ENCODE results near the gene NAB2. TPM values are rescaled to one million over a fixed set of nuclear protein-coding genes. Genes with fewer than 3 reads are reported as not detected.

NAB2 gene
- total and polyA plus RNA-seq, 2 donors (not counting 3 experiments of a cell fraction or from before 2014, with no cell fraction given) = 14.6 to 15.9 TPM

DNA sequence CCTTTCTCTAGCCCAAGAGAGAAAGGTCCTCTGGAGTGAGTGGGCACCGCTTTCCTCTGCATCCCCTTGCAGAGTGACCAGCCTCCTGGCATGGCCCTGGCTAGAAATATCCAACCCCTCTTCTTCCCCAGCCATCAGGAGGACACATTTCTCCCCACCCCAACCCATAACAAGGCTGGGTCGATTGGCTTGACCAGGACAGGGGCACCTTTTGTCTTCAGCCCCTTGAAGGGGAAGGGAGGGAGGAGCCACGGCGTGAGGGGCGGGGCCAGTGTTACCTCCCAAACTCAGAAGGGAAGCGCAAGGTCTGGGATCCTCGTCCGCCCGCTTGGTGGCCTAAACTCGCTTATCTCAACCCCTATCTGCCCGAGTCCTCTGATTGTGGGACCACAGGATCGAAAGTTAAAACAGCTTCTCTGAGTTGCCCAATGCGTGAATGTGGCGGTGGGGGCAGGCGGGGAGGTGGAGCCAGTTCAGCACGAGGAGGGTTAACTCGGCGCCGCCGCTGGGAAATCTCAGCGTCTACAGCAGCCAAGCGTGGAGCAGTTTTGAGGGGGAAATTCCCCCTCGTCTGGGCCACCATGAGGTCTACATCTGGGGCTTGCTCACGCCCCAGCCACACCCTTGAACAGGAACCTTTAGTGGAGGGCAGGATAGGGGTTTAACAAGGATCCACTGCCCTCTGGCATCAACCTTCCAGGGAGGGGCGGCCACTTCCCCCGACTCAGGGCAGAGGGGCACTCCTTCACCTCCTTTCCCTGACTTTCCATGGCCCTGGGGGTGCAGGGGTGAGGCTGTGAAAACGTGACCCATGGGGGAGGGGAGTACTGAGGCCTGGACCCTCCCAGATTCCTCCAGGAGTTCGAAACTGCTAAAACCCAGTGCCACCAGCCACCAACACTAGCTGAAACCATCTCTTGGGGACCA is 21.5 kb downstream of the NAB2 start:
- H4K20me1 ChIP-seq (replicated peaks; ENCODE audit: control insufficient read depth, extremely low read depth, insufficient read depth, low read length) = no peaks in the 10 kb centered on the region
- CTCF ChIA-PET = interaction anchor here (1.3 to 3.5 kb wide), 10 partner anchors 12 to 474 kb away, joined by 4 to 449 read pairs (median 40); partner anchors contain the start of genes LRP1, NAB2, NEMP1 and ZBTB39
- DNase-seq (ENCODE audit: low read depth, low spot score) (peak; percentile 59), FAIRE-seq (peak; percentile 90)
- dilution Hi-C loops (cut with MboI; ENCODE audit: extremely low pct_ligation_motif_present, low sequenced_read_pairs) = no loop called here
- peak overlapping the region; percentile 31 to 72 (median 65) for H3K4me3 ChIP-seq (replicated peaks in 1 of 3; ENCODE audit: insufficient read depth in 1 of 3, low read depth in 1 of 3, low read length in 3 of 3)
- peak overlapping the region; percentile 78 for H3K4me2 ChIP-seq (ENCODE audit: insufficient read depth, low read length)
- POLR2A ChIA-PET = interaction anchor here (0.6 to 1.9 kb wide), 3 partner anchors 12 to 23 kb away, joined by 6 to 9 read pairs (median 6); partner anchors contain the start of gene NAB2
- no peaks in the 10 kb centered on the region for H3K9me3 ChIP-seq (replicated peaks; ENCODE audit: control insufficient read depth, insufficient read depth, low read length)
- H3K9me1 ChIP-seq (replicated peaks; ENCODE audit: control insufficient read depth, extremely low read depth, insufficient read depth, low read length) = no peaks in the 10 kb centered on the region
- peak overlapping the region; percentile 36 for H2AFZ ChIP-seq (ENCODE audit: low read depth, low read length)
- peak overlapping the region; percentile 79 for H3K27ac ChIP-seq (ENCODE audit: insufficient read depth, low read depth, low read length)
- intact Hi-C loops (cut with micrococcal nuclease) = loop anchor here (5.0 kb wide), 2 partner anchors 132 to 473 kb away; no protein-coding TSS in a partner anchor
- H3K79me2 ChIP-seq (ENCODE audit: control insufficient read depth, insufficient read depth, low read length) = peaks cover 13% of the 10 kb centered on the region
- no peaks in the 10 kb centered on the region for H3K27me3 ChIP-seq (ENCODE audit: control insufficient read depth in 2 of 2, insufficient read depth in 2 of 2, low read length in 2 of 2)
- peaks cover 14% of the 10 kb centered on the region for H3K4me1 ChIP-seq (ENCODE audit: control insufficient read depth, extremely low read depth, insufficient read depth, low read length)
- H3K9ac ChIP-seq (replicated peaks; ENCODE audit: extremely low read depth, insufficient read depth, low read length) = peak overlapping the region; percentile 64
- BruUV-seq (replicated peaks) = TSS peak; percentile 29
- TF ChIP-seq GATA2 (IDR thresholded peaks at IDR 0.05; ENCODE audit: insufficient read depth, insufficient read length, low read depth, low read length) (no peak), JUN (IDR thresholded peaks at IDR 0.05; ENCODE audit: borderline replicate concordance, insufficient read depth, insufficient read length, low read depth) (no peak), FOS (IDR thresholded peaks at IDR 0.05; ENCODE audit: borderline replicate concordance, insufficient read depth, low read length) (no peak), POLR2AphosphoS5 (IDR thresholded peaks at IDR 0.05; ENCODE audit: insufficient read depth, low read depth, low read length) (no peak), MYC (IDR thresholded peaks at IDR 0.05; ENCODE audit: low read depth, low read length) (no peak), CTCF (IDR thresholded peaks at IDR 0.05; ENCODE audit: extremely low read depth in 1 of 2, insufficient read depth in 1 of 2, low read depth in 1 of 2, low read length in 2 of 2) (no peak), POLR2A (IDR thresholded peaks at IDR 0.05; ENCODE audit: low read depth, low read length) (no peak), EZH2 (IDR thresholded peaks at IDR 0.05; ENCODE audit: borderline replicate concordance, low read depth, low read length, severe bottlenecking) (no peak)
- TF ChIP-seq, protein P1, sequence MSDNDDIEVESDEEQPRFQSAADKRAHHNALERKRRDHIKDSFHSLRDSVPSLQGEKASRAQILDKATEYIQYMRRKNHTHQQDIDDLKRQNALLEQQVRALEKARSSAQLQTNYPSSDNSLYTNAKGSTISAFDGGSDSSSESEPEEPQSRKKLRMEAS (IDR thresholded peaks at IDR 0.05; ENCODE audit: insufficient read depth, insufficient read length) = no peak
- peaks cover 0 to 17% of the 10 kb centered on the region in 2 experiments for H3K36me3 ChIP-seq (ENCODE audit: control insufficient read depth in 2 of 2, extremely low read depth in 1 of 2, insufficient read depth in 2 of 2, low read length in 2 of 2)

Data from endothelial cell of umbilical vein (primary cell).